ENCODE results near the gene DYNLL1. TPM values are rescaled to one million over a fixed set of nuclear protein-coding genes. Genes with fewer than 3 reads are reported as not detected.
A peak's percentile ranks its signal among the peaks of the same experiment; 100 is the strongest.

Gene DYNLL1
- total RNA-seq, 1 donor from 2014 or later: 380 TPM

- DNase-seq (ENCODE audit: low read depth): no peak
- H3K27me3 ChIP-seq (ENCODE audit: control insufficient read depth, insufficient read depth, low read length): no peaks in the 10 kb centered on the region
- TF ChIP-seq, protein P1, sequence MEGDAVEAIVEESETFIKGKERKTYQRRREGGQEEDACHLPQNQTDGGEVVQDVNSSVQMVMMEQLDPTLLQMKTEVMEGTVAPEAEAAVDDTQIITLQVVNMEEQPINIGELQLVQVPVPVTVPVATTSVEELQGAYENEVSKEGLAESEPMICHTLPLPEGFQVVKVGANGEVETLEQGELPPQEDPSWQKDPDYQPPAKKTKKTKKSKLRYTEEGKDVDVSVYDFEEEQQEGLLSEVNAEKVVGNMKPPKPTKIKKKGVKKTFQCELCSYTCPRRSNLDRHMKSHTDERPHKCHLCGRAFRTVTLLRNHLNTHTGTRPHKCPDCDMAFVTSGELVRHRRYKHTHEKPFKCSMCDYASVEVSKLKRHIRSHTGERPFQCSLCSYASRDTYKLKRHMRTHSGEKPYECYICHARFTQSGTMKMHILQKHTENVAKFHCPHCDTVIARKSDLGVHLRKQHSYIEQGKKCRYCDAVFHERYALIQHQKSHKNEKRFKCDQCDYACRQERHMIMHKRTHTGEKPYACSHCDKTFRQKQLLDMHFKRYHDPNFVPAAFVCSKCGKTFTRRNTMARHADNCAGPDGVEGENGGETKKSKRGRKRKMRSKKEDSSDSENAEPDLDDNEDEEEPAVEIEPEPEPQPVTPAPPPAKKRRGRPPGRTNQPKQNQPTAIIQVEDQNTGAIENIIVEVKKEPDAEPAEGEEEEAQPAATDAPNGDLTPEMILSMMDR (IDR thresholded peaks at IDR 0.05; ENCODE audit: insufficient read depth, low read length, poor library complexity, severe bottlenecking): no peak
- H3K4me3 ChIP-seq (ENCODE audit: low read depth, low read length): no peak overlapping the region
- peaks cover 1% of the 10 kb centered on the region for H3K36me3 ChIP-seq (ENCODE audit: control insufficient read depth, insufficient read depth, low read length)
Observed at GRCh38 chr12:120488057-120488640, 7.8 kb upstream of the DYNLL1 start.

- TF ChIP-seq, protein P1 (IDR thresholded peaks at IDR 0.05; ENCODE audit: insufficient read depth, low read length, poor library complexity, severe bottlenecking): no peak
- DNase-seq (ENCODE audit: low read depth): no peak
- no peak overlapping the region for H3K4me3 ChIP-seq (ENCODE audit: low read depth, low read length)
- H3K27me3 ChIP-seq (ENCODE audit: control insufficient read depth, insufficient read depth, low read length): no peaks in the 10 kb centered on the region
- H3K36me3 ChIP-seq (ENCODE audit: control insufficient read depth, insufficient read depth, low read length): peaks cover 1% of the 10 kb centered on the region
Observed at GRCh38 chr12:120489018-120489417, 6.9 kb upstream of the DYNLL1 start.

DNA sequence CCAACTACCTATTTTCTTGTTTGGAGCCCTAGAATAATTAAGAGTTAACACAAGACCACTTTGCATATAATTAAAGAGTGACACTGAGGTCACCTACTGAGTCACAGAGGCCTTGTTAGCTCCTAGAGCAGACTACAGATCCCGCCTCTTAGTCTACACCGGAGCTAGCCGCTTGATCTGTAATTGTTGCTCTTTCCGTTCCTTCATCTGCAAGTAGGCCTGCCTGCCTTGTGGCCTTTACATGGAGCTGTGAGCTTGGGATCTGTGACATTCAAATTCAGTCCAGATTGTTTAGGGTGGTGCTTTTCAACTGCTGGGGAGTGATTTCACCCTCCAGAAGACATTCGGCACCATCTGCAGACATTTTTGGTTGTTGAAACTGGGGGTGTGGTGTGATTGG is 5.6 kb upstream of the DYNLL1 start:
- H3K36me3 ChIP-seq (ENCODE audit: control insufficient read depth, insufficient read depth, low read length): peaks cover 1% of the 10 kb centered on the region
- TF ChIP-seq, protein P1 (IDR thresholded peaks at IDR 0.05; ENCODE audit: insufficient read depth, low read length, poor library complexity, severe bottlenecking): no peak
- no peak overlapping the region for H3K4me3 ChIP-seq (ENCODE audit: low read depth, low read length)
- no peak for DNase-seq (ENCODE audit: low read depth)
- no peaks in the 10 kb centered on the region for H3K27me3 ChIP-seq (ENCODE audit: control insufficient read depth, insufficient read depth, low read length)

DNA sequence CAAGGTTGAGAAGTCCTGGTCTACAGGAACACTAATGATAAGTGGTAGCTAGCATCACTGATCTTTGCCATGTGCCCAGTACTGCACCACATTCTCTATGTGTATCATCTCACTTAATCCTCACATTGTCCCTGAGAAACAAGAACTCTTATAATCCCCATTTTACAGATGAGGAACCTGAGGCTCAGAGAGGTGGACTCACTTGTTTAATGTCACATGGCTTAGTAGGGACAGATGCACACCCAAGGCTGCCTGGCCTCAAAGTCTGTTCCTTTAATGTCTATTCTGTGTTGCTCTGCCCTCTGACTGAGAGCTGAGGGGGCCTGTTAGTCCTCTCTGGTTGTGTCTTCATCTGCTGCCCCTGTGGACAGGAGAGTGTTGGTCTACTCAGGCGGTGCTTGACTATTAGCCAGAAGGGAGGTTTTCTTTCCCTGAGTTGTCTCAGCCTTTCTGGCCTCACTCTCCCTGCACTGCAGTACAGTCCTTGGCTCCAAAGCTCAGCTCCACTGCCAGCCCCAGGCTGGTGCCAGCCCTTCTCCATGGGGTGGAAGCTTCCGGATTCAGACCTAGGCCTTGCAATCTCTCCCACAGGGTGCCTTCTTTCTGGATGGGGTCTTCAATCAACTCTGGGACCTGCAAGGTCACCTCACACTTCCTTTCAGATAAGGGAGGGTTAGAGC is 4.9 kb upstream of the DYNLL1 start:
- no peak for DNase-seq (ENCODE audit: low read depth)
- TF ChIP-seq, protein P1 (IDR thresholded peaks at IDR 0.05; ENCODE audit: insufficient read depth, low read length, poor library complexity, severe bottlenecking): no peak
- H3K27me3 ChIP-seq (ENCODE audit: control insufficient read depth, insufficient read depth, low read length): no peaks in the 10 kb centered on the region
- H3K4me3 ChIP-seq (ENCODE audit: low read depth, low read length): no peak overlapping the region
- H3K36me3 ChIP-seq (ENCODE audit: control insufficient read depth, insufficient read depth, low read length): peaks cover 1% of the 10 kb centered on the region

- DNase-seq (ENCODE audit: low read depth): no peak
- Histone ChIP-seq H3K4me3 (ENCODE audit: low read depth, low read length) (peak overlapping the region; percentile 81), H3K27me3 (ENCODE audit: control insufficient read depth, insufficient read depth, low read length) (no peaks in the 10 kb centered on the region), H3K36me3 (ENCODE audit: control insufficient read depth, insufficient read depth, low read length) (peaks cover 1% of the 10 kb centered on the region)
- TF ChIP-seq, protein P1 (IDR thresholded peaks at IDR 0.05; ENCODE audit: insufficient read depth, low read length, poor library complexity, severe bottlenecking): no peak
Observed at GRCh38 chr12:120495186-120495730, 655 bp upstream of the DYNLL1 start.

Data from kidney epithelial cell (primary cell).